Caco-2 (cell line): ENCODE measurements around the gene ONECUT1. TPM values are rescaled to one million over a fixed set of nuclear protein-coding genes. Genes with fewer than 3 reads are reported as not detected.

ENCODE experiments used
- BruUV-seq: library from RNA; stranded (reverse); fragments of 400-500 nt; replicated peaks from 2 replicates; lab custom pipeline; 2021; lab: Mats Ljungman, UMichigan
- CTCF ChIA-PET: fragments of 300-600 bp; sonication (Branson Sonifier 250); formaldehyde crosslinking; loops from one replicate; lab custom pipeline; 2022; ENCODE audit warnings: antibody characterized with exemption; lab: Charles Lee
- POLR2A ChIA-PET: fragments of 300-600 bp; sonication (Branson Sonifier 250); formaldehyde crosslinking; loops from one replicate; lab custom pipeline; 2022; ENCODE audit warnings: antibody characterized with exemption; lab: Charles Lee
- DNase-seq, 2 experiments: peaks; one replicate each; pipeline versions ENCODE4 v3.0.0 to v3.0.0-alpha.2; 2020 to 2022
- H3K27me3 ChIP-seq: replicated peaks from 2 replicates; pipeline ENCODE4 v1.6.0; 2011; ENCODE audit warnings: low read length; ENCODE audit not compliant: control insufficient read depth, insufficient read depth
- H3K36me3 ChIP-seq: 2 replicates; pipeline ENCODE4 v1.5.1; 2011; ENCODE audit warnings: low read length; ENCODE audit not compliant: control insufficient read depth, insufficient read depth
- H3K4me1 ChIP-seq: fragments of 250-450 bp; sonication (Bioruptor Pico); 2 replicates; pipeline ENCODE4 v1.5.1; 2020; ENCODE audit warnings: mild to moderate bottlenecking
- H3K4me3 ChIP-seq: 2 replicates; pipeline ENCODE4 v1.5.1; 2011; ENCODE audit warnings: low read depth, mild to moderate bottlenecking, control low read depth, low read length
- H3K9me3 ChIP-seq: fragments of 250-450 bp; sonication (Bioruptor Pico); 2 replicates; pipeline ENCODE4 v1.5.1; 2020; ENCODE audit warnings: mild to moderate bottlenecking, moderate library complexity
- H3K27ac Mint-ChIP-seq: one replicate; pipeline ENCODE4 v1.8.0; 2022; ENCODE audit warnings: mixed read lengths; ENCODE audit not compliant: unreplicated experiment
- H3K27me3 Mint-ChIP-seq: one replicate; pipeline ENCODE4 v1.8.0; 2022; ENCODE audit warnings: mixed read lengths; ENCODE audit not compliant: insufficient read depth, unreplicated experiment
- H3K36me3 Mint-ChIP-seq: one replicate; pipeline ENCODE4 v1.8.0; 2022; ENCODE audit warnings: mild to moderate bottlenecking, mixed read lengths; ENCODE audit not compliant: insufficient read depth, unreplicated experiment
- H3K4me1 Mint-ChIP-seq: one replicate; pipeline ENCODE4 v1.8.0; 2022; ENCODE audit warnings: low read depth, mixed read lengths; ENCODE audit not compliant: unreplicated experiment
- H3K4me3 Mint-ChIP-seq: one replicate; pipeline ENCODE4 v1.8.0; 2022; ENCODE audit warnings: mild to moderate bottlenecking, moderate library complexity, mixed read lengths; ENCODE audit not compliant: unreplicated experiment
- H3K9me3 Mint-ChIP-seq: one replicate; pipeline ENCODE4 v1.8.0; 2022; ENCODE audit warnings: mixed read lengths; ENCODE audit not compliant: unreplicated experiment
- intact Hi-C: fragments of 100-400 bp; cut with micrococcal nuclease; formaldehyde crosslinking; loops from one replicate; pipeline ENCODE4 v1.10.0; 2022; ENCODE audit not compliant: unreplicated experiment
- total RNA-seq: library from RNA; stranded (reverse); gene quantifications from 2 replicates; pipeline ENCODE4 v1.2.3, GENCODE V29; 2022
- TF ChIP-seq, protein P1 (sequence below), 2 experiments: fragments of 200-600 bp in 1 of 2; IDR thresholded peaks; 1 replicate in 1 of 2; 2 replicates in 1 of 2; pipeline versions ENCODE4 v1.5.1 to v1.8.0; 2011 to 2022; ENCODE audit warnings: antibody characterized with exemption in 1 of 2, control low read depth in 1 of 2, inconsistent platforms in 1 of 2, low read depth in 1 of 2, low read length in 1 of 2, mild to moderate bottlenecking in 1 of 2, moderate library complexity in 1 of 2; ENCODE audit not compliant: insufficient read depth in 1 of 2, severe bottlenecking in 1 of 2, unreplicated experiment in 1 of 2

Gene ONECUT1
- total RNA-seq, 1 experiment from 2014 or later = 0.68 TPM

GRCh38 chr15:52799145-52799811 is 9.1 kb upstream of the ONECUT1 start:
- BruUV-seq = no TSS peak
- Mint-ChIP-seq H3K36me3 (no peaks in the 10 kb centered on the region), H3K9me3 (no peaks in the 10 kb centered on the region), H3K27me3 (peaks cover 3% of the 10 kb centered on the region), H3K4me1 (no peaks in the 10 kb centered on the region), H3K27ac (no peak overlapping the region), H3K4me3 (no peak overlapping the region)
- Histone ChIP-seq H3K36me3 (no peaks in the 10 kb centered on the region), H3K27me3 (no peaks in the 10 kb centered on the region), H3K9me3 (no peaks in the 10 kb centered on the region), H3K4me3 (no peak overlapping the region), H3K4me1 (no peaks in the 10 kb centered on the region)
- CTCF ChIA-PET = no interaction called here
- POLR2A ChIA-PET = no interaction called here
- TF ChIP-seq, protein P1, sequence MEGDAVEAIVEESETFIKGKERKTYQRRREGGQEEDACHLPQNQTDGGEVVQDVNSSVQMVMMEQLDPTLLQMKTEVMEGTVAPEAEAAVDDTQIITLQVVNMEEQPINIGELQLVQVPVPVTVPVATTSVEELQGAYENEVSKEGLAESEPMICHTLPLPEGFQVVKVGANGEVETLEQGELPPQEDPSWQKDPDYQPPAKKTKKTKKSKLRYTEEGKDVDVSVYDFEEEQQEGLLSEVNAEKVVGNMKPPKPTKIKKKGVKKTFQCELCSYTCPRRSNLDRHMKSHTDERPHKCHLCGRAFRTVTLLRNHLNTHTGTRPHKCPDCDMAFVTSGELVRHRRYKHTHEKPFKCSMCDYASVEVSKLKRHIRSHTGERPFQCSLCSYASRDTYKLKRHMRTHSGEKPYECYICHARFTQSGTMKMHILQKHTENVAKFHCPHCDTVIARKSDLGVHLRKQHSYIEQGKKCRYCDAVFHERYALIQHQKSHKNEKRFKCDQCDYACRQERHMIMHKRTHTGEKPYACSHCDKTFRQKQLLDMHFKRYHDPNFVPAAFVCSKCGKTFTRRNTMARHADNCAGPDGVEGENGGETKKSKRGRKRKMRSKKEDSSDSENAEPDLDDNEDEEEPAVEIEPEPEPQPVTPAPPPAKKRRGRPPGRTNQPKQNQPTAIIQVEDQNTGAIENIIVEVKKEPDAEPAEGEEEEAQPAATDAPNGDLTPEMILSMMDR (IDR thresholded peaks at IDR 0.05; ENCODE audit: insufficient read depth in 1 of 2, low read depth in 1 of 2, low read length in 1 of 2, severe bottlenecking in 1 of 2, unreplicated experiment in 1 of 2) = no peak
- intact Hi-C loops = no loop called here
- no peak for DNase-seq

DNA sequence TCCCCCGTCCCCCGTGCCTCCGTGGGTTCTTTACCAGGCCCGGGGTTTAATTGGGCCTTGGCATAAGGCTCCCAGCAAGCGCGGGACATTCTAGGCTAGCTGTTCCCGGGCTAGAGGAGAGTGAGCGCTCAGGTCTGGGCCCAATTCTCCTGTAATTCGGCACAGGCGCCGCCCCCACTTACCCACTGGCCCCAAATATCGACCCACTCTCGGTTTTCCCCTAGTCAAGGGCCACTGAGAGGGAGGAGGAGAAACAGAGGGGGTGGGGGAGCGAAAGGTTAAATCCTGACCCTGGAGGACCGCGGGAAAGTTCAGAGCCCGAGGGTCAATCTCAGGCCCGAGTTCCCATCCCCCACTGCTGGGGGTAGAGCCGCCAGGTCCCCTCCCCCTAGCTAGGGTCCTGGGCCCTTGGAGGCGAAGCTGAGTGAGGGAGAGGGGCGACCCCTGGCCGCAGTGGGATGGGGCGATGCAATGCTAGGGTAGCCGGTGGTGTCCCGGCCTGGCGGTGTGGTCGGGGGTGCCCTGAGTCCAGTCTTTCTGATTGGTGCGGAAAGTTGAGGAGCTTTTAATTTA is 8.5 kb upstream of the ONECUT1 start:
- POLR2A ChIA-PET = no interaction called here
- no peak overlapping the region for H3K4me3 Mint-ChIP-seq

GRCh38 chr15:52797625-52798501 is 7.7 kb upstream of the ONECUT1 start:
- TF ChIP-seq, protein P1 (IDR thresholded peaks at IDR 0.05; ENCODE audit: insufficient read depth in 1 of 2, low read depth in 1 of 2, low read length in 1 of 2, severe bottlenecking in 1 of 2, unreplicated experiment in 1 of 2) = no peak
- H3K9me3 Mint-ChIP-seq = no peaks in the 10 kb centered on the region
- no TSS peak for BruUV-seq
- H3K36me3 ChIP-seq = no peaks in the 10 kb centered on the region
- no peaks in the 10 kb centered on the region for H3K9me3 ChIP-seq
- no peaks in the 10 kb centered on the region for H3K4me1 ChIP-seq
- H3K4me1 Mint-ChIP-seq = no peaks in the 10 kb centered on the region
- DNase-seq = no peak
- POLR2A ChIA-PET = no interaction called here
- H3K36me3 Mint-ChIP-seq = no peaks in the 10 kb centered on the region
- intact Hi-C loops = no loop called here
- H3K27me3 ChIP-seq = no peaks in the 10 kb centered on the region
- CTCF ChIA-PET = no interaction called here
- H3K27me3 Mint-ChIP-seq = peaks cover 7% of the 10 kb centered on the region
- H3K4me3 Mint-ChIP-seq = no peak overlapping the region
- H3K4me3 ChIP-seq = no peak overlapping the region
- H3K27ac Mint-ChIP-seq = no peak overlapping the region

More for the DNA sequence above, 8.5 kb upstream of the ONECUT1 start:
- Histone ChIP-seq H3K27me3 (no peaks in the 10 kb centered on the region), H3K4me1 (no peaks in the 10 kb centered on the region), H3K4me3 (no peak overlapping the region), H3K36me3 (no peaks in the 10 kb centered on the region), H3K9me3 (no peaks in the 10 kb centered on the region)
- no TSS peak for BruUV-seq
- Mint-ChIP-seq H3K36me3 (no peaks in the 10 kb centered on the region), H3K27ac (no peak overlapping the region), H3K9me3 (no peaks in the 10 kb centered on the region), H3K4me1 (no peaks in the 10 kb centered on the region), H3K27me3 (peaks cover 3% of the 10 kb centered on the region)
- no peak for DNase-seq
- TF ChIP-seq, protein P1 (IDR thresholded peaks at IDR 0.05; ENCODE audit: insufficient read depth in 1 of 2, low read depth in 1 of 2, low read length in 1 of 2, severe bottlenecking in 1 of 2, unreplicated experiment in 1 of 2) = no peak
- CTCF ChIA-PET = no interaction called here
- intact Hi-C loops = no loop called here
